KMS-11 (cell line): ENCODE data around the gene AOPEP.
A peak's percentile ranks its signal among the peaks of the same experiment; 100 is the strongest.

Experiments
- H2AFZ ChIP-seq: fragments of 200-600 bp; sonication (generic); 2 replicates; pipeline ENCODE4 v1.6.1; 2016; ENCODE audit warnings: antibody characterized with exemption, mixed run types, low read depth
- H3K27ac ChIP-seq: fragments of 200-600 bp; sonication (generic); 2 replicates; pipeline ENCODE4 v1.6.1; 2016; ENCODE audit warnings: mild to moderate bottlenecking, mixed run types
- H3K27me3 ChIP-seq: fragments of 200-600 bp; sonication (generic); 2 replicates; pipeline ENCODE4 v1.6.1; 2017; ENCODE audit warnings: mild to moderate bottlenecking, low read depth, mixed run types, moderate library complexity; ENCODE audit not compliant: insufficient read depth
- H3K36me3 ChIP-seq: fragments of 200-600 bp; sonication (generic); 2 replicates; pipeline ENCODE4 v1.6.1; 2017; ENCODE audit warnings: mild to moderate bottlenecking, mixed run types; ENCODE audit not compliant: insufficient read depth
- H3K4me1 ChIP-seq: fragments of 200-600 bp; sonication (generic); 2 replicates; pipeline ENCODE4 v1.6.1; 2016; ENCODE audit warnings: mild to moderate bottlenecking, low read depth, mixed run types; ENCODE audit not compliant: poor library complexity, severe bottlenecking
- H3K4me2 ChIP-seq: fragments of 200-600 bp; sonication (generic); 2 replicates; pipeline ENCODE4 v1.7.0; 2016; ENCODE audit warnings: mild to moderate bottlenecking, mixed run types
- H3K4me3 ChIP-seq: fragments of 200-600 bp; sonication (generic); IDR thresholded peaks from 2 replicates; pipeline ENCODE4 v1.6.1; 2017; ENCODE audit warnings: low read depth, low read length, mixed read lengths; ENCODE audit not compliant: insufficient read depth
- H3K79me2 ChIP-seq: fragments of 200-600 bp; sonication (generic); 2 replicates; pipeline ENCODE4 v1.6.1; 2016; ENCODE audit warnings: low read depth, mixed run types; ENCODE audit not compliant: insufficient read depth
- H3K9ac ChIP-seq: fragments of 200-600 bp; sonication (generic); 2 replicates; pipeline ENCODE4 v1.6.1; 2016; ENCODE audit warnings: mild to moderate bottlenecking, mixed run types
- H4K20me1 ChIP-seq: fragments of 200-600 bp; sonication (generic); 2 replicates; pipeline ENCODE4 v1.6.1; 2016; ENCODE audit warnings: mild to moderate bottlenecking, mixed run types; ENCODE audit not compliant: insufficient read depth
- CTCF ChIP-seq: fragments of 200-600 bp; sonication (generic); conservative IDR thresholded peaks from 2 replicates; pipeline ENCODE4 v1.6.1; 2017; ENCODE audit warnings: low read depth, mild to moderate bottlenecking, antibody characterized with exemption, low read length, moderate library complexity, mixed read lengths

AOPEP gene

GRCh38 chr9:94726495-94727191 is at the start of gene AOPEP:
Gene AOPEP (plus strand): TSS chr9:94726699. CDS start chr9:94759784, 33,085 bp downstream.
- Histone ChIP-seq H3K4me3 (no peak within 1 kb of the TSS), H3K4me2 (peak within 1 kb of the TSS; percentile 87), H3K79me2 (peaks cover 12% of the 10 kb centered on the region; the same call in 1 of the 2 replicates), H2AFZ (peak within 1 kb of the TSS; percentile 95), H3K27ac (peak within 1 kb of the TSS; percentile 66), H4K20me1 (no peaks in the 10 kb centered on the region), H3K36me3 (no peaks in the 10 kb centered on the region), H3K9ac (peak within 1 kb of the TSS; percentile 86), H3K27me3 (no peaks in the 10 kb centered on the region), H3K4me1 (peaks cover 12% of the 10 kb centered on the region)
- no peak for TF ChIP-seq CTCF

- Histone ChIP-seq H2AFZ (no peak overlapping the region), H4K20me1 (no peaks in the 10 kb centered on the region), H3K27ac (no peak overlapping the region), H3K79me2 (no peaks in the 10 kb centered on the region), H3K4me1 (no peaks in the 10 kb centered on the region), H3K36me3 (no peaks in the 10 kb centered on the region), H3K4me3 (no peak overlapping the region), H3K9ac (no peak overlapping the region), H3K4me2 (no peak overlapping the region), H3K27me3 (no peaks in the 10 kb centered on the region)
- no peak for TF ChIP-seq CTCF
Observed at GRCh38 chr9:94677929-94678328, 48.6 kb upstream of the AOPEP start.

- Histone ChIP-seq H2AFZ (no peak overlapping the region), H3K36me3 (no peaks in the 10 kb centered on the region), H3K4me1 (no peaks in the 10 kb centered on the region), H3K79me2 (no peaks in the 10 kb centered on the region), H3K4me2 (no peak overlapping the region), H4K20me1 (no peaks in the 10 kb centered on the region), H3K27ac (no peak overlapping the region), H3K27me3 (no peaks in the 10 kb centered on the region), H3K4me3 (no peak overlapping the region), H3K9ac (no peak overlapping the region)
- no peak for TF ChIP-seq CTCF
Observed at GRCh38 chr9:94679587-94679986, 46.9 kb upstream of the AOPEP start.

GRCh38 chr9:94680020-94680419 is 46.5 kb upstream of the AOPEP start:
- H4K20me1 ChIP-seq = no peaks in the 10 kb centered on the region
- H3K27ac ChIP-seq = no peak overlapping the region
- H3K4me3 ChIP-seq = no peak overlapping the region
- TF ChIP-seq CTCF = no peak
- no peaks in the 10 kb centered on the region for H3K79me2 ChIP-seq
- no peaks in the 10 kb centered on the region for H3K27me3 ChIP-seq
- H2AFZ ChIP-seq = no peak overlapping the region
- H3K4me2 ChIP-seq = no peak overlapping the region
- no peaks in the 10 kb centered on the region for H3K36me3 ChIP-seq
- no peak overlapping the region for H3K9ac ChIP-seq
- H3K4me1 ChIP-seq = no peaks in the 10 kb centered on the region
